ENCODE measurements around the gene ADRA2C. TPM values are rescaled to one million over a fixed set of nuclear protein-coding genes. Genes with fewer than 3 reads are reported as not detected.
"Not testable (repeated sequence)": the region's sequence is repeated elsewhere in the genome, so short reads cannot be mapped to it uniquely, and the experiment has no call there.

ADRA2C gene
- total RNA-seq, 1 donor from 2014 or later, result 0.93 TPM

DNA sequence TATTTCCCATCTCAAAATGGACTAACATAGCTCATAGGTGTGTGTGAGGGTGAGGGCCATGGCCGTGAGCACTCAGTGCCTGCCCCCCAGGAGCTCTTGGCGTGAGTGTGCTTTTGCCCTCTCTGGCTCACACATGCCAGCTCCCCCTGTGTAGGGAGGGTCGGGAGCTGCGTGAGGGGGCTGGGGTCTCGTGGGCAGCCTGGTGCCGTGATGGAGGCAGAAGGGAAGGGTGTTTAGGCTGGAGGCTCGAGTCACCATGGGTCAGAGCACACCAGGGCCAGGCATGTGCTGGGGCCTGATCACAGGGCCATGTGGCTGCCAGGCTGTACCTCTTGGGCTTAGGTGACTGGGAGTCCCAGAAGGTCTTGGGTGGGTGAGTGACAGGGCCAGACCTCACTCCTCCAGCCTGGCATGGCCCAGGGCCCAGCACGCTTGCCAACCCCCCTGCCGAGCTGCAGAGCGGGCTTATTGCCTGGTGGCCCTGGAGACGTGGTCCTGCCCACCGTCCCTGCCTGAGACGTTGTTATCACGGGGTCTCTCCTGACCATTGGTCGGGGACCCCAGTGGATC, 44.0 kb downstream of the ADRA2C start:
- no peak for DNase-seq (ENCODE audit: extremely low read depth, low read depth, low spot score)

- no peak for DNase-seq (ENCODE audit: extremely low read depth, low read depth, low spot score)
Measured at GRCh38 chr4:3810796-3811485, 44.8 kb downstream of the ADRA2C start.

- DNase-seq (ENCODE audit: extremely low read depth, low read depth, low spot score), result no peak
Measured at GRCh38 chr4:3811621-3812020, 45.4 kb downstream of the ADRA2C start.

GRCh38 chr4:3812211-3812934, 46.2 kb downstream of the ADRA2C start:
- DNase-seq (ENCODE audit: extremely low read depth, low read depth, low spot score), result no peak

DNA sequence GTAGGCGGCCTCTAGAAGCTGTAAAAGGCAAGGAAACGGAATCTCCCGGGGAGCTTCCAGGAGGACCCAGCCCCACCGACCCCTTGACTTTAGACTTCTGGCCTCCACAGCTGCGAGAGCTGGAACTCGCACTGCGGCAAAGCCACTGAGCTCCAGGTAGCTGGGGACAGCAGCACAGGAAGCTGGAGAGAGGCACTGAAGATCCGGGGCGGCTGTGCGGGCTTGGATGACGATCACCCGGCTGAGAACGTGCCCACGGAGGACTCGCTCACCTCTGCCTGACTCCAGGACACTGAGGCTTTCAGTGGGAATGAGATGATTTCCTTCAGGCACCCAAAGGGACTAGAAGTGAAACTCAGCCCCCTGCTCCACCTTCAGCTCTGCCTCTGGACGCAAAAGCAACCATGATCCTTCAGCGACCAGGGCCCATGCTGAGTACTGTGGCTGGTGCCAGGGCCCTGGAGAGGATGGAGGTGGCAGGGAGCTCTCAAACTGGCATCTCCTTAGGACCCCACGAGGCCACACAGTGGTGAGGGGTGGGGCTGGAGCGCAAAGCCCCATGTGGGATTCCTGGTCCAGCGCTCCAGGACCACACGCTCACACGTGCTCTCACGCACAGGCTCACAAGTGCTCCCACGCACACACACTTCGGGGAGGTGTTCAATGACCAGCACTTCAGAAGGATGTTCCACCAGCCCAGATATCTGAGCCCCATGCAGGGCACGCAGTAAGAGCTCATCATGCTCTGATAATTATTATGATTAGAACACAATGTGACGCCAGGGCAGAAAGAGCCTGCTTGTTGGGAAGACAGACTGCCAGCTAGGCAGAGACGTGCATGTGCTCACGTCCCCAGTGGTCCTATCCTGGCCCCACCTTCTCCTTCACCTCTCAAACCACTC, 47.2 kb downstream of the ADRA2C start:
- no peak for DNase-seq (ENCODE audit: extremely low read depth, low read depth, low spot score)

- no peak for DNase-seq (ENCODE audit: extremely low read depth, low read depth, low spot score)
Measured at GRCh38 chr4:3814053-3814570, 47.9 kb downstream of the ADRA2C start.

- not testable (repeated sequence) for DNase-seq (ENCODE audit: extremely low read depth, low read depth, low spot score)
Measured at GRCh38 chr4:3814838-3815237, 48.7 kb downstream of the ADRA2C start.

GRCh38 chr4:3816256-3816825, 50.2 kb downstream of the ADRA2C start:
- no peak for DNase-seq (ENCODE audit: extremely low read depth, low read depth, low spot score)

DNA sequence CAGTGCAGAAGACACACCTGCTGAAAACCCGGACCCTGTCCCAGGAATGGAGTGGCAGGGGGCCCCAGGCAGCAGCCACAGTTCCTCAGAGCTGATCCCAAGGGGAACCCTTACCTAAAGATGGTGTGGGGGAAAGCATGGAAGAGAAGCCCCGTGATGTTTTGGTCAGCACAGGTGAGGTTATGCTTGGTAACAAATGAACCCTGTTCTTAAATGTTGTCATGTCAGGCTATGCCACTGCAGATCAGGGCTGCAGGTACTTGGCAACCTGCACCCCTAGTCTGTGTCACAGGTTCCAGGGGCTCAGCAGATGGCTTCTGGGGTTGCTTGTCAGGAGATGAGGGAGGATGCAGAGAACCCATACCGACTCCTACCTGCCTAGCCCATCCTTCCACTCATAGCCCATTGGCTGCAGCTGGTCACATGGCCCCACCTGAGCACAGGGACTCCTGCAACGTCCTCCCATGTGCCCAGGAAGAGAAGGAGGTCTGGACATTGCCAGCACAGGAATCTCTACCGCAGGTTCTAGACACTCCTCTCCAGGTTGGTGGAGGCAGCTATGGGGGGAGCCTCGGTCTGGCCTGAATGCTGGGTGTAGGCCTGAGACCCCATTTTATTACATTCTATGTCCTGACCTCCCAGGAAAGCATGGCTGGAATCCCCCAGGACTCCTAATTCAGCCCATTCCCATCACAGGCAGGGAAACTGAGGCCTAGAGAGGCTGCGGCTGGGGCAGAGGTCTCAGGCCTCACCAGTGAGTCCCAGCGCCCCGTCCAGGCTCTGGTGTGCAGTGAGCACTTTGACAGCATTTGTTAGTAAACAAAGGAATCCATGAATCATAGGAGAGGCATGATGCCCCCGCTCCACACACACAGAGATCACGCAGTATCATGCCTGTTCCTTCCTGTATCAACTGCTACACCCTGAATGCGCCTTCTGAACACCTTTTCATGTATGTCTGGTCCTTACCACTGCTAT, 51.1 kb downstream of the ADRA2C start:
- DNase-seq (ENCODE audit: extremely low read depth, low read depth, low spot score), result no peak

Other genes starting within 250 kb of the ADRA2C start
- gene LRPAP1, start 234.0 kb upstream of the ADRA2C start, total RNA-seq, result 253 and 307 TPM in 2 replicates

Data from glomerular endothelial cell (primary cell).